ENCODE data around the gene DBNDD1.

DBNDD1 gene

GRCh38 chr16:90033387-90033786 is 14.1 kb upstream of the DBNDD1 start:
- H3K36me3 ChIP-seq (replicated peaks), result peaks cover 36% of the 10 kb centered on the region
- no peak overlapping the region for H3K4me3 ChIP-seq (ENCODE audit: low read depth, low read length)
- TF ChIP-seq, protein P1, sequence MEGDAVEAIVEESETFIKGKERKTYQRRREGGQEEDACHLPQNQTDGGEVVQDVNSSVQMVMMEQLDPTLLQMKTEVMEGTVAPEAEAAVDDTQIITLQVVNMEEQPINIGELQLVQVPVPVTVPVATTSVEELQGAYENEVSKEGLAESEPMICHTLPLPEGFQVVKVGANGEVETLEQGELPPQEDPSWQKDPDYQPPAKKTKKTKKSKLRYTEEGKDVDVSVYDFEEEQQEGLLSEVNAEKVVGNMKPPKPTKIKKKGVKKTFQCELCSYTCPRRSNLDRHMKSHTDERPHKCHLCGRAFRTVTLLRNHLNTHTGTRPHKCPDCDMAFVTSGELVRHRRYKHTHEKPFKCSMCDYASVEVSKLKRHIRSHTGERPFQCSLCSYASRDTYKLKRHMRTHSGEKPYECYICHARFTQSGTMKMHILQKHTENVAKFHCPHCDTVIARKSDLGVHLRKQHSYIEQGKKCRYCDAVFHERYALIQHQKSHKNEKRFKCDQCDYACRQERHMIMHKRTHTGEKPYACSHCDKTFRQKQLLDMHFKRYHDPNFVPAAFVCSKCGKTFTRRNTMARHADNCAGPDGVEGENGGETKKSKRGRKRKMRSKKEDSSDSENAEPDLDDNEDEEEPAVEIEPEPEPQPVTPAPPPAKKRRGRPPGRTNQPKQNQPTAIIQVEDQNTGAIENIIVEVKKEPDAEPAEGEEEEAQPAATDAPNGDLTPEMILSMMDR (IDR thresholded peaks at IDR 0.05; ENCODE audit: low read depth, low read length, missing control alignments), result no peak
- H3K27me3 ChIP-seq (replicated peaks), result no peaks in the 10 kb centered on the region
- H3K27ac ChIP-seq, result no peak overlapping the region
- in situ Hi-C loops (cut with HindIII; ENCODE audit: low pct_ligation_motif_present, low sequenced_read_pairs), result no loop called here
- DNase-seq, result no peak

DNA sequence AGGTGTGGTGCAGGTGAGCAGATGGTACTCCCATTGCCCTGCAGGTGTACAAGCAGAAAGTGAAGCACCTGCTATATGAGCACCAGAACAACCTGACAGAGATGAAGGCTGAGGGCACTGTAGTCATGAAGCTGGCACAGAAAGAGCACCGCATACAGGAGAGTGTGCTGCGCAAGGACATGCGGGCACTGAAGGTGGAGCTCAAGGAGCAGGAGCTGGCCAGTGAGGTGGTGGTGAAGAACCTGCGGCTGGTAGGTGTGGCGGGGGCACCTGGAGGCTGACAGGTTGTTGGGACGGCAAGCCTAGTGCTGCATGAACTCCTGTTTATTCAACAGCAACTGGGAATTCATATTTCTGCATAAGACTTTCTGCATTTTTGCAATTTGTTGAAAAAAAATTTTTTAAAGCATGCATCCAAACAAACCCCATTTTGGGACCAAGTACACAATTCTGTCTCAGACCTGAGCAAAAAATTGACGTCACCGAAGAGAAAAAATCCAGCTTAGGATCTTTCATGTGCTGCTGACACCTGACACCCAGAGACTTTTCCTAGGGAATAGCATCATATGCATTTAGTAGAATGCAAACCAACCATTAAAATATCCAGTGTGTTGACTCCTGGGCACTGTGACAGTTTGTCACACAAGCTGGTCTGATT is 13.5 kb upstream of the DBNDD1 start:
- Histone ChIP-seq H3K27ac (no peak overlapping the region), H3K4me3 (ENCODE audit: low read depth, low read length) (no peak overlapping the region), H3K36me3 (replicated peaks) (peaks cover 33% of the 10 kb centered on the region), H3K27me3 (replicated peaks) (no peaks in the 10 kb centered on the region)
- TF ChIP-seq, protein P1 (IDR thresholded peaks at IDR 0.05; ENCODE audit: low read depth, low read length, missing control alignments), result no peak
- DNase-seq, result no peak
- in situ Hi-C loops (cut with HindIII; ENCODE audit: low pct_ligation_motif_present, low sequenced_read_pairs), result no loop called here

DNA sequence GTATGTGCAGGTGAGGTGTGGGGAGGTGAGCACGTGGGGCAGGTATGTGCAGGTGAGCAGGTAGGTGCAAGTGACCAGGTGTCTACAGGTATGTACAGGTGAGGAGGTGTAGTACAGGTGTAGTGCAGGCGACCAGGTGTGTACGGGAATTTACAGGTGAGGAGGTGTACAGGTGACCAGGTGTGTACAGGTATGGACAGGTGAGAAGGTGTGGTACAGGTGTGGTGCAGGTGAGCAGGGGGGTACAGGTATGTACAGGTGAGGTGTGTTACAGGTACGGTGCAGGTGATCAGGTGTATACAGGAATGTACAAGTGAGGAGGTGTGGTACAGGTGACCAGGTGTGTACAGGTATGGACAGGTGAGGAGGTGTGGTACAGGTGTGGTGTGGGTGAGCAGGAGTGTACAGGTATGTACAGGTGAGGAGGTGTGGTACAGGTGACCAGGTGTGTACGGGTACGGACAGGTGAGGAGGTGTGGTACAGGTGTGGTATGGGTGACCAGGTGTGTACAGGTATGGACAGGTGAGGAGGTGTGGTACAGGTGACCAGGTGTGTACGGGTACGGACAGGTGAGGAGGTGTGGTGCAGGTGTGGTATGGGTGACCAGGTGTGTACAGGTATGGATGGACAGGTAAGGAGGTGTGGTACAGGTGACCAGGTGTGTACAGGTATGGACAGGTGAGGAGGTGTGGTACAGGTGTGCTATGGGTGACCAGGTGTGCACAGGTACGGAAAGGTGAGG is 12.8 kb upstream of the DBNDD1 start:
- H3K27ac ChIP-seq, result no peak overlapping the region
- TF ChIP-seq, protein P1 (IDR thresholded peaks at IDR 0.05; ENCODE audit: low read depth, low read length, missing control alignments), result no peak
- peaks cover 29% of the 10 kb centered on the region for H3K36me3 ChIP-seq (replicated peaks)
- DNase-seq, result no peak
- H3K27me3 ChIP-seq (replicated peaks), result no peaks in the 10 kb centered on the region
- H3K4me3 ChIP-seq (ENCODE audit: low read depth, low read length), result no peak overlapping the region
- in situ Hi-C loops (cut with HindIII; ENCODE audit: low pct_ligation_motif_present, low sequenced_read_pairs), result no loop called here

- H3K4me3 ChIP-seq (ENCODE audit: low read depth, low read length), result no peak overlapping the region
- DNase-seq, result no peak
- no peaks in the 10 kb centered on the region for H3K27me3 ChIP-seq (replicated peaks)
- in situ Hi-C loops (cut with HindIII; ENCODE audit: low pct_ligation_motif_present, low sequenced_read_pairs), result no loop called here
- no peak overlapping the region for H3K27ac ChIP-seq
- peaks cover 22% of the 10 kb centered on the region for H3K36me3 ChIP-seq (replicated peaks)
- TF ChIP-seq, protein P1 (IDR thresholded peaks at IDR 0.05; ENCODE audit: low read depth, low read length, missing control alignments), result no peak
Measured at GRCh38 chr16:90031186-90031930, 12.1 kb upstream of the DBNDD1 start.

DNA sequence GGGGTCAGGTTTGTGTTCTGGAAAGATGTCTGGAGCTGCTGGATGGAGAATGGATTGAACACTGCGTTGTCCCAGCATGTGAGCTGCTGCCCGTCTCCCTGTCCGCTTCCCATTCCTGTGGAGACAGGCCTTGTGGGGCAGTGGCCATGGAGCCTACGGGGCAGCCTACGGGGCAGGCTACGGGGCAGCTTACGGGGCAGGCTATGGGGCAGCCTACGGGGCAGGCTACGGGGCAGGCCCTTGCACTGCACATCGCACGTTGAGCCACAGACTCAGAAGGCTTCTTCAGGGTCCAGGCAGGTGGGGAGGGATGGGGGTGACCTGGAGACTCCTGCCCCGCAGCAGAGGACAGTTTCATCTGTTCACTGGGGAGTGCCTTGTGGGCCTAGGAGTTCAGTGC is 9.7 kb upstream of the DBNDD1 start:
- Histone ChIP-seq H3K36me3 (replicated peaks) (peaks cover 16% of the 10 kb centered on the region), H3K27ac (no peak overlapping the region), H3K27me3 (replicated peaks) (no peaks in the 10 kb centered on the region), H3K4me3 (ENCODE audit: low read depth, low read length) (no peak overlapping the region)
- in situ Hi-C loops (cut with HindIII; ENCODE audit: low pct_ligation_motif_present, low sequenced_read_pairs), result no loop called here
- TF ChIP-seq, protein P1 (IDR thresholded peaks at IDR 0.05; ENCODE audit: low read depth, low read length, missing control alignments), result no peak
- no peak for DNase-seq
